SH-SY5Y (cell line): ENCODE data around the gene POLR2L.

ENCODE experiments used
- GATA2 ChIP-seq: IDR thresholded peaks from 2 replicates; pipeline ENCODE4 v1.6.1; 2011; ENCODE audit warnings: mild to moderate bottlenecking, low read depth, low read length
- GATA3 ChIP-seq: IDR thresholded peaks from 2 replicates; pipeline ENCODE4 v1.6.1; 2011; ENCODE audit warnings: low read depth, mild to moderate bottlenecking, low read length, moderate library complexity

DNA sequence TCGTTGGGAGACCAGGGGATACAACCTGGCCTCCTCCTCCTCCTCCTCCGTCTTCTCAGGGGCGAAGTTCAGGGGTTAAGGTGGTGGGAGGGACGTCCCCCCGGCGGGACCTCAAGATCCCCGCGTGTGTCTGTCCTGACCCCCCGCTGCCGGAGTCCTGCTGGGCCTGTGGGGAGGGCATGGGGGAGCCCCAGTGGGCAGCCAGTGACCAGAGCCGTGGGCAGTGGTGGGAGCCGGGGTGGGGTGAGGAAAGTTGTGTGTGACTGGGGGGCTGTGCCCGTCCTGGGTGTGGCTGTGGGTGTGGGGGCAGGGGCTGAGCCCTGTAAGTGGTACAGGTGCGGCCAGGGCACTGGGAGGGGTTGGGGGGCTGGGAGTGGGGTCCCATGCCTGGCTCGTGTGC is 10.4 kb upstream of the POLR2L start:
- TF ChIP-seq GATA3 (no peak), GATA2 (no peak)
